GM18517 (cell line): ENCODE results near the gene OR56A1.
"Not testable (repeated sequence)": the region's sequence is repeated elsewhere in the genome, so short reads cannot be mapped to it uniquely, and the experiment has no call there.

Experiments
- ATAC-seq: cut with Tn5 transposase; IDR thresholded peaks from one replicate; pipeline ENCODE4 v1.9.1; 2021; ENCODE audit warnings: mild to moderate bottlenecking, moderate library complexity; ENCODE audit not compliant: unreplicated experiment

OR56A1 gene

DNA sequence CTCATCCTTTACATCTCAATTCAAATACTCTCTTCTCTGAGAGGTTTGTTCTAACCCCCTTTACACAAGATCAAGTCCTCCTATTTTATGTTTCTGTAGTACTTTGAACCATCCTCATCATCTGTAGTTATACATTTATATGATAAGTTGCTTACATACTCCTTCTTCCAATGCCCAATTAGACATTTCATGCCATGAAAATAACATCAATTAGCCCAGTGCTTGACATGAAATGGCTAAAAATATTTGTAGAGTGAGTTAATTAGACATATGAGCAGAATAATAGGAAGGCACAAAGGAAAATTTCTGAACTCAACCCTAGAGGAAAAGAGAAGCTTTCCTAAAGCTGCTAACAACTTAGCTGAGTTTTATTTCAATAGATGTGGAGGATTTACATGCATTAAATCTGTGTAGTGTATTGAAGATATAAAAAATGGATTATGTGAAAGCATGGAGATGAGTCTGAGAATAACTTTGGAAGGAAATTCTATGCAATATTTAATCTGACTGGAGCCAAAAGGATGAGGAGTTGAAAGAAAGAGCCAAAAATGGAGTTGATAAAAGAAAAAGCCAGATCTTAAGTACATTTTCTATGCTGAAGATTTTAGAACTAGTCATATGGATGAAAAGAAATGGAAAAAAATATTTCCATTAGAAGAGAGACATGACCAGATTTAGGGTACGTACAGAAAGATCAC is at the start of gene OR56A1:
Gene OR56A1 (minus strand): TSS at position 51 of the 698 bp plus-strand sequence. CDS start 3,066 bp downstream, outside the sequence.
- ATAC-seq = no peak

DNA sequence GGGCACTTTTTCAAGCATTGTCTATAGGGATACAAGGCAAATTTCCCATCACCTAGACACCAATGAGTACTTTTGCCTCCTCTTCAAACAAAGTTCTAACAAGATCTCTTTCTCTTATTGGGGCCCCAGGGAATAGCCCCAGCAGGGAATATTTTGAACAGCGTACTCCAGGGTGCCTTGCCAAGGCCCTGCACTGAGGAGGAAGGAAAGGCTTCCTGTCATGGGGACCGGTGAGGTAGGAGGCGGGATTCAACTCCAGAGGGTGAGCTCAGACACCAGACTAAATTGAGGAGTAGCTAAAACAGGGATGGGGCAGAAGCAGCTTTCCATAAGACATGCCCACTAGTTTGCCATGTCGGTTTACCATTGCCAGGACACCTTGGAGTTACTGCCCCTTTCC is 48.9 kb upstream of the OR56A1 start:
- no peak for ATAC-seq

GRCh38 chr11:6077723-6078122 is 47.2 kb upstream of the OR56A1 start:
- ATAC-seq = no peak

DNA sequence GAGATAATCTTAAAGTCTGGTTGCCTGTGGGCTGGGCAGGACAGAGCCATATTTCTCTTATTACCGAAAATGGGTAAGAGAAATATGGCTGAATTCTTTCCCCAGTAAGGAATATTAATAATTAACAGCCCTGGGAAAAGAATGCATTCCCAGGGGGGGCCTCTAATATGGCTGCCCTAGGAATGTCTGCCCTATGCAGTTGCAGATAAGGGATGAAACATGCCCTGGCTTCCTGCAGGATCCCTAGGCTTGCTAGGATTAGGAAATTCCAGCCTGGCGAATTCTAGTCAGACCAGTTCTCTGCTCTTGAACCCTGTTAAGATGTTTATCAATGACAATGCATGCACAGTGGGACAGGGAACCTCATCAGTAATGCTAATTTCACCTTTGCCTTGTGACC is 45.9 kb upstream of the OR56A1 start:
- ATAC-seq = not testable (repeated sequence)

- ATAC-seq = no peak
Observed at GRCh38 chr11:6067502-6067901, 36.9 kb upstream of the OR56A1 start.

GRCh38 chr11:6062691-6063358 is 32.3 kb upstream of the OR56A1 start:
- ATAC-seq = no peak

DNA sequence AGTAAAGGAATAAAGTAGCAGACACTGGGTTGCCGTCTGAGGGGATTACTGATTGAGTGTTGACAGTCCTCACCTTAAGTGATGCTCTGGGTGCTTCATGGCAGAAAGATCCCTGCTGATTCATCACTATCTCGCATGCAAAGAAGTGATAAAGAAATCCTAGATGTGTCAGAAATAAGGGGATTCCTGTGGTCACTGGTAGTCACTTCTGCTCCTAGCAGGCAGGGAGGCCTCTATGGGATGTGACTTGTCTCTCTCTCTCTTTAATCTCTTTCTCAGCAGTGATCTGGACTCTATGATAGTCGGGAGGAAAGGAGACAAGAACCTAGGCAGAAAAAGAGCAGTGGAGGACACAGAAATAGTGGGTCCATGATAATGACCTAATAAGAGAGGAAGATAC is 30.9 kb upstream of the OR56A1 start:
- ATAC-seq = no peak

GRCh38 chr11:6057452-6057851 is 26.9 kb upstream of the OR56A1 start:
- no peak for ATAC-seq

GRCh38 chr11:6055569-6055968 is 25.0 kb upstream of the OR56A1 start:
- ATAC-seq = no peak

DNA sequence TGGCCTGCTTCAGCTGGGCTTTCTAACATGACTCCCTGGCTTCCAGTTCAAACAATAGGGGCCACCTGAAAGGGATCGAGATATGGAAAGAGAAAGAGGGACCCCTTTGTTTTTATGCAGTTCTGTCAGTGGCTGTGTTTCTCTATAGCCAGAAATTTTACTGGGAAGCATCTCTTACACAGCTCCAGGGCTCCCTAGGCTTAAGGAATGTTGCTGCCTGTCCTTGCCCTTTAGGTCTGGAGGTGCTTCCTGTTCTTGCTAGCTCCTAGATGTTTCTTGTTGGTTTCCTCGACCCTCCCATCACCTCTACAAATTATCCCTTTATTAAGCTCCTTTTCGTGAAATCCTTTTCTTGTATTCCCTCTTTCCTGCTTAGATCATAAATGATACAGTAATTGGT is 21.8 kb upstream of the OR56A1 start:
- no peak for ATAC-seq

- ATAC-seq = no peak
Observed at GRCh38 chr11:6040874-6041273, 10.3 kb upstream of the OR56A1 start.

DNA sequence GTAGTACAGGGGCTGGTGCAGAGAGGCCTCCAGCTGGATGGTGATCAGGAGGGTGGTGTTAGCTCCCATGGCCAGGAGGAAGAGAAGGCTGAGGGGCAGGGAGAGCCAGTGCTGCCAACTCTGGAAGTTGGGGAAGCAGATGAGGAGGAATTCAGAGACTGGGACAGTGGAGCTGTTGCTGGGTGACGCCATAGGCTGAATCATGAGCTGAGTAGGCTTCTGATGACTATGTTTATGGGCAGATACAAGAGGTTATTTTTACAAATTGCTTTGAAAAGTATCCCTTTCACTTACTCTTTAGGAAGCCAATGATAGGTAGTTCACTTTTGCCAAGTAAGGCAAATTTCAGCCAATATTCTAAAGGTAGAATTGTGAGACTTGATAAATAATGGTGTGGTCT is 3.1 kb downstream of the OR56A1 start:
- no peak for ATAC-seq

- no peak for ATAC-seq
Observed at GRCh38 chr11:6025056-6025455, 5.5 kb downstream of the OR56A1 start.

DNA sequence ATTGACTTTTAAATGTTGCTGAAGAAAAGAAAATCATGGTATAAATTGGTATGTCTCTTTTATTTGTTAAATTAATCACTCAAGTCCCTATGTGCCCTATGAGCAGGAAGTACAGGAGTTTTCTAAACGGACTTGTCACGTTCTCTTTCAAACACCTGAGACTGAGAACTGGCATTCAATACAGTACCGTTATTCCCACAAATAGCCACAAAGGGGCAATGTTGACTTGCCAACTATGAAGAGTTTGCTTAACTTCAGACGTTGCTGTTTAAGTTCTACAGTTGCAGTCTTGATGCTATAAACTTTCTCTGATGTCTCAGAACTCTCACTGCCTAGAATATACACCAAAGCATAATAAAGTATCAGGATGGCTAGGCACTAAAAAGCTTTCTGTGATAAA is 7.6 kb downstream of the OR56A1 start:
- no peak for ATAC-seq

GRCh38 chr11:6013042-6013441 is 17.5 kb downstream of the OR56A1 start:
- no peak for ATAC-seq

DNA sequence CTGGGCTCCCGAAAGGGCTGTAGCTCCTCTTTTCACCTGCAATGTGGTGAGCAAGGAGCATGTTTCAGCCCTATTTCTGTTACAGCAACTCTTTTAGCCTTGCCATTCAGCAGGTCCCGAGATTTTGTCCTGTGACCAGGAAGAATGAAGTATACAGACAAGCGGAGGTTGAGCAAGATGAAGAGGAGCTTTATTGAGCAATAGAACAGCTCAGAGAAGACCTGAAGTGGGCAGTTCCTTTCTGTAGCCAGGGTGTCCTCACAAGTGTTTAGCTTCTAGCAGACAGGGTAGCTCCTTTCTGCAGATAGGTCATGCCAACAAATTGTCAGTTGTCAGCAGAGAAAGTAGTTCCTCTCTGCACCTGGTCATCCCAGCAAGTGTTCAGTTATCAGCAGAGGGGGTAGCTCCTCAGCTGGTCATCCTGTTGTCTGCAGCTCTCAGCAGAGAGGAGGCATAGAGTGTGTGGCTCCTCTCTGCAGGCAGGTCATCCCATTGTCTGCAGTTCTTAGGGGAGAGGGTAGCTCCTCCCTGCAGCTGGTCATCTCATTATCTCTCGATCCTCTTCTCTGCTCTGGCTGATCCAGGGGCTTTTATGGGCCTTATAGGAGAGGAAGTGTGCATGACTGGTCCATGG is 18.4 kb downstream of the OR56A1 start:
- no peak for ATAC-seq

GRCh38 chr11:6006846-6007245 is 23.7 kb downstream of the OR56A1 start, which contains the start of gene OR56A4:
Gene OR56A4 (minus strand): TSS chr11:6006946. CDS start chr11:6002992, 3,954 bp downstream.
- no peak for ATAC-seq

DNA sequence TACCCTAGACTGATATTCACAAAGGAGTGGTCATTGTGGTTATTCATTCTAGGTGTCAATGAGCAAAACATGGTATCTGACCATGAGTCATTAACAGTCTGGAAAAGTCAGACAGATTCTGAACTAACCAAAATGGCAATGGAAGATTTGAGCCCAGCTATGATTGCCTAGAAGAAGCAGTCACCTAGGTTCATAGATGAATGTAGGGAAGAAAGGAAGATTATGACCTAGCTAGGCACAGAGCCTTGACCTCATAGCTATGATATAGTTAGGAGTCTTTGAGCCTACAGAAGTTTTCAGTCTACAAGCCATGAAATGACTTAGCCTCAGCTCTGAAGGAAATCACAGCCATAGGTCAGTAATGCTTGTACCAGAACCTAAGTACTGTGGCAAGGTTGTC is 24.2 kb downstream of the OR56A1 start:
- no peak for ATAC-seq

GRCh38 chr11:6002202-6002699 is 28.3 kb downstream of the OR56A1 start:
- ATAC-seq = no peak

DNA sequence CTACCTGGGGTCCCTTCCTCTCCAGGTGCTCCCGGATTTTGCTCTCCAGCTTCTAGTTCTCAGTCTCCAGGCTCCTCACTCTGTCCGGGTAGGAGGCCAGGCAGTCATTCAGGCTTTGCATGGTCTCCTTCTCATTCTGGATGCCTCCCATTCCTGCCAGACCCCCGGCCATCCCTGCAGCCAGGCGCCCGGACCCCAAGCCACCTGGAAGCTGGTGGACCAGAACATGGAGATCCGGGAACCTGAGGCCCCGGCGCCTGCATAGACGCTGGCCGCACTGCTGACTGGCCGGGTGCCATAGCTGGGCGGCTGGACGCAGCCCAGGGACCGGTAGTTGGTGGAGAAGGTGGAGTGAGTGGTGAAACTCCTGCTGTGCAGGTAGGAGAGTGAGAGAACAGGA is 35.8 kb downstream of the OR56A1 start:
- no peak for ATAC-seq

DNA sequence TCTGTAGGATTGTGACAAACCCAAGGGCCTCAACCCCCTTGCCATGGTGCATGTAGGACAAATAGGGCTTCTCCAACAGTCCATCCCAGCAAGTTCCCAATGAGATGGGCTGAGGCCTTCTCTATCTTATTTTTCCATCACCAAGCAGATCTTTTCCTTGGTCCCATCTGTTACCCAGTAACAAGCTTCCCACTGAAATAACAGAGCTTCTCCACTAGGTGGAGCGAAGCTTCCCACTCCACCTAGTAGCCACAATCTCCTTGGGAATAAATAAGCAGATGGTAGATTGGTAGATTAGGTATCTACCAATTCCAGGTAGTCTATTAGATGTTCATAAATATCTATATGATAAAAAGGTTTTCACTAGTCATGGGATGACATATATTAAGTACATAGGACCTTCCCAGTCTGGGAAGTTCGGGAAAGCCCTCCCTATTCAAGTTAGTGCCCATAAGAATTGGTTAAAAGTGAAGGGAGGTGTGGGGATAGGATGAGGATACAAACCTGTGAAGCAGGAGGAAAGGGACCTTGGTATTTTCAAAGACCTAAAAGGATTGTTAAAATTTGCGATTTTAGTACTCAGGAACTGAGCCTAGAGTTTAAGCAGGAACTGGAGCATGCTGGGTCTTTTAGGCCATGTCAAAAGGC is 37.8 kb downstream of the OR56A1 start:
- no peak for ATAC-seq
